Nephron progenitor cell (in vitro differentiated cells): ENCODE results near the gene DACT2.

ENCODE experiments used
- DNase-seq: peaks from one replicate; pipeline ENCODE4 v3.0.0; 2021
- H3K27ac Mint-ChIP-seq: 2 replicates; pipeline ENCODE4 v1.8.0; 2021; ENCODE audit warnings: mild to moderate bottlenecking, moderate library complexity, mixed read lengths
- H3K27me3 Mint-ChIP-seq: 2 replicates; pipeline ENCODE4 v1.8.0; 2021; ENCODE audit warnings: mild to moderate bottlenecking, low read depth, mixed read lengths; ENCODE audit not compliant: poor library complexity
- H3K36me3 Mint-ChIP-seq: 2 replicates; pipeline ENCODE4 v1.8.0; 2021; ENCODE audit warnings: low read depth, mixed read lengths
- H3K4me1 Mint-ChIP-seq: 2 replicates; pipeline ENCODE4 v1.8.0; 2021; ENCODE audit warnings: mixed read lengths
- H3K4me3 Mint-ChIP-seq: 2 replicates; pipeline ENCODE4 v1.8.0; 2021; ENCODE audit warnings: mild to moderate bottlenecking, moderate library complexity, mixed read lengths
- H3K9me3 Mint-ChIP-seq: 2 replicates; pipeline ENCODE4 v1.8.0; 2021; ENCODE audit warnings: mild to moderate bottlenecking, moderate library complexity, mixed read lengths
- CTCF ChIP-seq: fragments of 200-600 bp; sonication (generic); IDR thresholded peaks from 2 replicates; pipeline ENCODE4 v1.5.0; 2021; ENCODE audit warnings: antibody characterized with exemption

DACT2 gene

GRCh38 chr6:168354338-168354737, 34.8 kb upstream of the DACT2 start:
- peaks cover 26% of the 10 kb centered on the region for H3K27me3 Mint-ChIP-seq
- peaks cover 21% of the 10 kb centered on the region for H3K9me3 Mint-ChIP-seq

GRCh38 chr6:168353041-168353440, 33.5 kb upstream of the DACT2 start:
- no peak for DNase-seq
- H3K36me3 Mint-ChIP-seq: peaks cover 7% of the 10 kb centered on the region
- H3K27ac Mint-ChIP-seq: no peak overlapping the region
- H3K9me3 Mint-ChIP-seq: peaks cover 23% of the 10 kb centered on the region
- TF ChIP-seq CTCF: no peak
- H3K4me1 Mint-ChIP-seq: peaks cover 16% of the 10 kb centered on the region
- H3K27me3 Mint-ChIP-seq: peaks cover 28% of the 10 kb centered on the region
- H3K4me3 Mint-ChIP-seq: no peak overlapping the region

More at GRCh38 chr6:168354338-168354737, 34.8 kb upstream of the DACT2 start:
- Mint-ChIP-seq H3K4me1 (peaks cover 9% of the 10 kb centered on the region), H3K27ac (no peak overlapping the region), H3K4me3 (no peak overlapping the region), H3K36me3 (peaks cover 7% of the 10 kb centered on the region)
- TF ChIP-seq CTCF: no peak
- no peak for DNase-seq

DNA sequence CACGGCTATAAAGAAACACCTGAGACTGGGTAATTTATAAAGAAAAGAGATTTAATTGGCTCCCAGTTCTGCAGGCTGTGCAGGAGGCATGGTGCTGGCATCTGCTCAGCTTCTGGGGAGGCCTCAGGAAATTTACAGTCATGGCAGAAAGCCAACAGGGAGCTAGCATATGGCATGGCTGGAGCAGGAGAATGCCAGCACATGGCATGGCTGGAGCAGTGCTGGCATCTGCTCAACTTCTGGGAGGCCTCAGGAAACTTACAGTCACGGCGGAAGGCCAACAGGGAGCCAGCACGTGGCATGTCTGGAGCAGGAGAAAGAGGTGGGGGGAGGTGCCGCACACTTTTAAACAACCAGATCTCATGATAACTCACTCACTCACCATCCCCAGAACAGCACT, 32.5 kb upstream of the DACT2 start:
- Mint-ChIP-seq H3K4me3 (no peak overlapping the region), H3K4me1 (peaks cover 22% of the 10 kb centered on the region), H3K9me3 (peaks cover 23% of the 10 kb centered on the region), H3K27me3 (peaks cover 29% of the 10 kb centered on the region), H3K27ac (no peak overlapping the region), H3K36me3 (peaks cover 7% of the 10 kb centered on the region)
- no peak for DNase-seq
- no peak for TF ChIP-seq CTCF

- H3K36me3 Mint-ChIP-seq: peaks cover 7% of the 10 kb centered on the region
Measured at GRCh38 chr6:168349718-168350210, 30.2 kb upstream of the DACT2 start.

DNA sequence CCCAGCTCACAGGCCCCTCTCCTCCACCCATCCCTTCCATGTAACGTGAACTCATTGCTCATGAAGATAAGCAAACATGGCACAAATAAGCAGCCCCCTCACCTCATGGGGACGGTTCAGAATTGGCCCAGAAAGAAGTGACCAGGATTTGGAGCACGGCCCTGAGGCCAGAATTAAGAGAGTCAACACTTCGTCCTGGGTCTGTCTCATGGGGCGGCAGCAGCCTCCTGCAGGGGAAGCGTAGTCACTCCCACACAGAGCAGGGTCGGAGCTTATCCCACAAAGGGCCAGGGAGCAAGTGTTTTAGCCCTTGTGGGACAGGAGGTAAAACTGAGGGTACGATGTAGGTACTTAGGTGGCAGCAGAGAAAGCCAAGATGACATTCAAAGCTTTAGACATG, 28.6 kb upstream of the DACT2 start:
- no peak overlapping the region for H3K4me3 Mint-ChIP-seq
- peaks cover 23% of the 10 kb centered on the region for H3K9me3 Mint-ChIP-seq
- H3K4me1 Mint-ChIP-seq: peaks cover 45% of the 10 kb centered on the region
- no peak overlapping the region for H3K27ac Mint-ChIP-seq
- peaks cover 27% of the 10 kb centered on the region for H3K27me3 Mint-ChIP-seq
- no peak for TF ChIP-seq CTCF
- H3K36me3 Mint-ChIP-seq: peaks cover 7% of the 10 kb centered on the region
- DNase-seq: no peak

More at GRCh38 chr6:168349718-168350210, 30.2 kb upstream of the DACT2 start:
- H3K27ac Mint-ChIP-seq: no peak overlapping the region
- peaks cover 23% of the 10 kb centered on the region for H3K9me3 Mint-ChIP-seq
- peaks cover 29% of the 10 kb centered on the region for H3K4me1 Mint-ChIP-seq
- DNase-seq: no peak
- no peak overlapping the region for H3K4me3 Mint-ChIP-seq
- no peak for TF ChIP-seq CTCF
- peaks cover 24% of the 10 kb centered on the region for H3K27me3 Mint-ChIP-seq

GRCh38 chr6:168347615-168348014, 28.0 kb upstream of the DACT2 start:
- Mint-ChIP-seq H3K36me3 (peaks cover 7% of the 10 kb centered on the region), H3K27ac (no peak overlapping the region), H3K4me3 (no peak overlapping the region), H3K27me3 (peaks cover 28% of the 10 kb centered on the region), H3K4me1 (peaks cover 51% of the 10 kb centered on the region), H3K9me3 (peaks cover 23% of the 10 kb centered on the region)
- no peak for TF ChIP-seq CTCF
- DNase-seq: no peak
